DMS53 (cell line): Measurements from ENCODE around the gene TRAPPC2.
"Not testable (repeated sequence)": the region's sequence is repeated elsewhere in the genome, so short reads cannot be mapped to it uniquely, and the experiment has no call there.

Experiments
- DNase-seq: peaks from one replicate; lab custom pipeline; 2025; lab: John Stamatoyannopoulos, UW

Gene TRAPPC2

GRCh38 chrX:13747836-13748235 is 13.4 kb upstream of the TRAPPC2 start:
- peak; percentile 43 for DNase-seq

- DNase-seq: no peak
These were observed 8.2 kb upstream of the TRAPPC2 start for GRCh38 chrX:13742397-13743176.

- no peak for DNase-seq
These were observed 7.3 kb upstream of the TRAPPC2 start for GRCh38 chrX:13741695-13742094.

- DNase-seq: no peak
These were observed 914 bp downstream of the TRAPPC2 start for GRCh38 chrX:13733506-13733905.

- DNase-seq: no peak
These were observed 2.0 kb downstream of the TRAPPC2 start for GRCh38 chrX:13732246-13733067.

GRCh38 chrX:13730523-13730922 is 3.9 kb downstream of the TRAPPC2 start:
- DNase-seq: not testable (repeated sequence)

GRCh38 chrX:13726583-13726982 is 7.8 kb downstream of the TRAPPC2 start:
- not testable (repeated sequence) for DNase-seq

GRCh38 chrX:13724878-13725277 is 9.5 kb downstream of the TRAPPC2 start:
- peak; percentile 77 for DNase-seq

GRCh38 chrX:13721819-13722519 is 12.5 kb downstream of the TRAPPC2 start:
- peak; percentile 68 for DNase-seq

GRCh38 chrX:13721371-13721770 is 13.0 kb downstream of the TRAPPC2 start:
- DNase-seq: peak; percentile 62

- DNase-seq: no peak
These were observed 15.1 kb downstream of the TRAPPC2 start for GRCh38 chrX:13719192-13719856.

- no peak for DNase-seq
These were observed 16.5 kb downstream of the TRAPPC2 start for GRCh38 chrX:13717700-13718472.

- DNase-seq: peak; percentile 12
These were observed 17.5 kb downstream of the TRAPPC2 start for GRCh38 chrX:13716905-13717304.

- DNase-seq: no peak
These were observed 18.0 kb downstream of the TRAPPC2 start for GRCh38 chrX:13716455-13716854.

- no peak for DNase-seq
These were observed 23.3 kb downstream of the TRAPPC2 start for GRCh38 chrX:13711141-13711540.

GRCh38 chrX:13703589-13703988 is 30.8 kb downstream of the TRAPPC2 start:
- DNase-seq: no peak

- no peak for DNase-seq
These were observed 31.3 kb downstream of the TRAPPC2 start for GRCh38 chrX:13703135-13703534.

- DNase-seq: no peak
These were observed 32.2 kb downstream of the TRAPPC2 start for GRCh38 chrX:13702111-13702789.

- DNase-seq: no peak
These were observed 34.0 kb downstream of the TRAPPC2 start for GRCh38 chrX:13700380-13700779.

- no peak for DNase-seq
These were observed 35.1 kb downstream of the TRAPPC2 start for GRCh38 chrX:13699183-13699826.
